ENCODE results near the gene MRPL55. TPM values are rescaled to one million over a fixed set of nuclear protein-coding genes. Genes with fewer than 3 reads are reported as not detected.
A peak's percentile ranks its signal among the peaks of the same experiment; 100 is the strongest.

MRPL55 gene
- total RNA-seq, 1 donor from 2014 or later: 61.7 TPM

- intact Hi-C loops (cut with micrococcal nuclease): loop anchor here (10.0 kb wide), 1 partner anchor 316 kb away; no protein-coding TSS in a partner anchor
- Mint-ChIP-seq H3K36me3 (ENCODE audit: low read depth) (peaks cover 25% of the 10 kb centered on the region), H3K4me1 (ENCODE audit: low read depth) (peaks cover 27% of the 10 kb centered on the region), H3K27ac (peak overlapping the region; percentile 81), H3K4me3 (peak overlapping the region; percentile 88), H3K27me3 (ENCODE audit: insufficient read depth) (no peaks in the 10 kb centered on the region), H3K9me3 (no peaks in the 10 kb centered on the region)
- no peak for DNase-seq (ENCODE audit: low spot score)
Measured at GRCh38 chr1:228081144-228081543, 28.0 kb downstream of the MRPL55 start.

DNA sequence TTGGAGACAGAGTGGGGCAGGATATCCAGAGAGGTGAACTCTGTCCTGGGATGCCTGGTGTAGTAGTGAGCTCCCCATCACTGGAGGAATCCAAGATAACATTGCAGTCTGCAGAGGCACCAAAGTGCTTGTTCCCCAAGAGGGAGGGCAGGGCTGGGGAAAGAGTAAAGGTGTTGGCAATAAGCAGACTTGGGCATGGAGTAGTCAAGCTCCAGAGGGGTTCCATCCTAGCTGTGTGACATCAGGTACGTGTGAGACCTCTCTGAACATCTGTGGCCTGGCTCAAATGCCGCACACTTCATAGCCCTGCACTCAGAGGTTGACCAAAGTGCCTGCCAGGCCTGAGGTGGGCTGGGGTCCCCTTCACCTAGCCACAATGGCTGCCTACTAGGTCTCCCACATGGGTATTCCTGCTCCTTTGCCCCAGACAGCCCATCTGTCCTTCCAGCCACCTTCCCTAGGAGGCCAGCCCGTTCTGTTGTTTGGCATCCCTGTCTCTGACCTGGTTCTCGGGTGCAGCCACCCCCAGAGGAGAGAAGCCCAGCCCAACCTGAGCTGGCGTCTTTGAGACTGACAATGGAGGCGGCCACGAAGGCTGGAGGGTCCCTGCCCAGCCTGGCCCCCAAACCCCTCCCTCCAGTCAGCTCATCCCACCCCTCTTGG, 29.4 kb downstream of the MRPL55 start:
- peak overlapping the region; percentile 25 for H3K4me3 Mint-ChIP-seq
- H3K9me3 Mint-ChIP-seq: no peaks in the 10 kb centered on the region
- H3K27me3 Mint-ChIP-seq (ENCODE audit: insufficient read depth): no peaks in the 10 kb centered on the region
- DNase-seq (ENCODE audit: low spot score): no peak
- H3K27ac Mint-ChIP-seq: no peak overlapping the region
- peaks cover 13% of the 10 kb centered on the region for H3K4me1 Mint-ChIP-seq (ENCODE audit: low read depth)
- H3K36me3 Mint-ChIP-seq (ENCODE audit: low read depth): peaks cover 18% of the 10 kb centered on the region
- intact Hi-C loops (cut with micrococcal nuclease): loop anchor here (10.0 kb wide), 1 partner anchor 315 kb away; no protein-coding TSS in a partner anchor

GRCh38 chr1:228079013-228079412, 30.1 kb downstream of the MRPL55 start:
- DNase-seq (ENCODE audit: low spot score): no peak
- Mint-ChIP-seq H3K9me3 (no peaks in the 10 kb centered on the region), H3K27ac (no peak overlapping the region), H3K27me3 (ENCODE audit: insufficient read depth) (no peaks in the 10 kb centered on the region), H3K4me3 (no peak overlapping the region), H3K4me1 (ENCODE audit: low read depth) (peaks cover 6% of the 10 kb centered on the region), H3K36me3 (ENCODE audit: low read depth) (peaks cover 12% of the 10 kb centered on the region)
- intact Hi-C loops (cut with micrococcal nuclease): no loop called here

GRCh38 chr1:228077565-228078330, 31.4 kb downstream of the MRPL55 start:
- no peak for DNase-seq (ENCODE audit: low spot score)
- Mint-ChIP-seq H3K4me3 (no peak overlapping the region), H3K36me3 (ENCODE audit: low read depth) (peaks cover 5% of the 10 kb centered on the region), H3K27me3 (ENCODE audit: insufficient read depth) (no peaks in the 10 kb centered on the region), H3K9me3 (no peaks in the 10 kb centered on the region), H3K27ac (no peak overlapping the region), H3K4me1 (ENCODE audit: low read depth) (peaks cover 4% of the 10 kb centered on the region)
- intact Hi-C loops (cut with micrococcal nuclease): no loop called here

DNA sequence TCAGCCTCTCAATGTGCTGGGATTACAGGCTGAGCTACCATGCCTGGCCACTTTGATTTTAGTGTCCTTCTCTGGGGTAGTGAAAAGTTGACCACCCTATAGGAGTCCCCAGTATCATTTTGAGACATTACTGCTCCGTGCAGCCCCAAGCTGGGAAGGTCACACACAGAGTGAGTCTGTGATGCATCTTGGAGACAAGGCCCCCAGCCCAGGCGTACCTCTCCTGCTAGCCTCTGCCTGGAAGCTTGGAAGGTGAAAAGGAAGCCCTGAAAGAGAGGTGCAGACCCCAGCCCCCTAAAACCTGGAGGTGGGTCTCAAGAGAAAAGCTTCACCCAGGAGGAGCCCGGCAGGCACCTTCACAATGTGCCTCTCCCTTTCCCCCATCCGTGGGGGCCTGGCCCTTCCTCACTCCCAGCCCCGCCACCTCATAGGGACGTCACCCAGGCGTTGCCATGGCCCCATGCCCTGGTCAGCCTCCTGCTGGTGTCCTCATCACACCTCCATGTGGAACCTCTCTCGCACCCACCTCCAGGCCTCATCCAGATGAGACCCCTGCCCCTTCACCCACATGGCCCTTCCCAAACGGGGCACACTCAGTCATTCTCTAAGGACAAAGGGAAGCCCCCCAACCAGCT, 32.2 kb downstream of the MRPL55 start:
- H3K36me3 Mint-ChIP-seq (ENCODE audit: low read depth): peaks cover 5% of the 10 kb centered on the region
- no peak overlapping the region for H3K4me3 Mint-ChIP-seq
- DNase-seq (ENCODE audit: low spot score): no peak
- H3K27me3 Mint-ChIP-seq (ENCODE audit: insufficient read depth): no peaks in the 10 kb centered on the region
- intact Hi-C loops (cut with micrococcal nuclease): no loop called here
- no peaks in the 10 kb centered on the region for H3K9me3 Mint-ChIP-seq
- H3K4me1 Mint-ChIP-seq (ENCODE audit: low read depth): peaks cover 4% of the 10 kb centered on the region
- no peak overlapping the region for H3K27ac Mint-ChIP-seq

- Mint-ChIP-seq H3K27me3 (ENCODE audit: insufficient read depth) (no peaks in the 10 kb centered on the region), H3K4me1 (ENCODE audit: low read depth) (no peaks in the 10 kb centered on the region), H3K9me3 (no peaks in the 10 kb centered on the region), H3K36me3 (ENCODE audit: low read depth) (peaks cover 1% of the 10 kb centered on the region), H3K27ac (no peak overlapping the region), H3K4me3 (no peak overlapping the region)
- no peak for DNase-seq (ENCODE audit: low spot score)
- intact Hi-C loops (cut with micrococcal nuclease): no loop called here
Measured at GRCh38 chr1:228075801-228076271, 33.3 kb downstream of the MRPL55 start.

GRCh38 chr1:228074954-228075730, 34.0 kb downstream of the MRPL55 start:
- Mint-ChIP-seq H3K27ac (no peak overlapping the region), H3K27me3 (ENCODE audit: insufficient read depth) (no peaks in the 10 kb centered on the region), H3K9me3 (no peaks in the 10 kb centered on the region), H3K4me3 (no peak overlapping the region), H3K4me1 (ENCODE audit: low read depth) (no peaks in the 10 kb centered on the region), H3K36me3 (ENCODE audit: low read depth) (peaks cover 1% of the 10 kb centered on the region)
- intact Hi-C loops (cut with micrococcal nuclease): no loop called here
- DNase-seq (ENCODE audit: low spot score): no peak

GRCh38 chr1:228073857-228074545, 35.1 kb downstream of the MRPL55 start:
- H3K27me3 Mint-ChIP-seq (ENCODE audit: insufficient read depth): no peaks in the 10 kb centered on the region
- H3K9me3 Mint-ChIP-seq: no peaks in the 10 kb centered on the region
- no peak for DNase-seq (ENCODE audit: low spot score)
- H3K27ac Mint-ChIP-seq: no peak overlapping the region
- no peaks in the 10 kb centered on the region for H3K4me1 Mint-ChIP-seq (ENCODE audit: low read depth)
- intact Hi-C loops (cut with micrococcal nuclease): no loop called here
- H3K36me3 Mint-ChIP-seq (ENCODE audit: low read depth): no peaks in the 10 kb centered on the region
- H3K4me3 Mint-ChIP-seq: no peak overlapping the region

DNA sequence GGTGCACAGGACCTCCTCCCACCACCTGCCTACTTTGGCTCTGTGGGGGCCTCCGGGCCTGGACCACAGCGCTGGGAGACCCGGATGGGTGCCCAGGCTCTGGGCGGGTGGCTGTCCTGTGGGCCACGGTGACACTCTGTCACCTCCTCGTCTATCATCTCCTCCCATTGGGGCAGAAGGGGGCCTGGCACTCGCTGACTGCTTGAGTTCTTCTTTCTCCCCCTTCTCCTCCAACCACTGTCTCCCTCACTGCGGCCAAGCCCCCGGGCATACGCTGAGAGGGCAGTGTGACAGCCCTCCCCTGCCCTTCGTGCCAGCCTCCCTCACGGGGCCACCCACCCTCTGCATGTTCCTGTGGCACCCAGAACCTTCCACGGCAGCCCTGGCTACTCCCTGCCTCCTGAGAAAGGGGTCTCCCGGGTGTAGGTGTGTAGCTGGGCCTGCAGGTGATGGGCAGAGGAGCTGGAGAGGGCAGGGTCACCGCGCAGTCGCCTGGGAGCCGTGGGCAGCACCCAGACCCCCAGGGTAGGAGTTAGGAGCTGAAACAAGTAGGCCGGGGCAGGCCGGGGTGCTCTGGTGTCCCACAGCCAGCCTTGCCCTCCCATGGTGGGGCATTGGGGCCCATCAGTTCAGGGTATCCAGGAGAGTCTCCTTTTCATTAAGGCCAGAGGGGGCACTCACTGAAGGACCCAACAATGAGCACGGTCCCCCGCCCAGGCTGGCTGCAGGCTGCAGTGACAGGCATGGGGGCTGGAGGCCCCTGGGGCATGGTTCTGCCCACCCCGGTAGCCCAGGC, 35.8 kb downstream of the MRPL55 start:
- no peaks in the 10 kb centered on the region for H3K9me3 Mint-ChIP-seq
- no peaks in the 10 kb centered on the region for H3K27me3 Mint-ChIP-seq (ENCODE audit: insufficient read depth)
- H3K36me3 Mint-ChIP-seq (ENCODE audit: low read depth): no peaks in the 10 kb centered on the region
- H3K4me3 Mint-ChIP-seq: no peak overlapping the region
- DNase-seq (ENCODE audit: low spot score): no peak
- H3K27ac Mint-ChIP-seq: no peak overlapping the region
- intact Hi-C loops (cut with micrococcal nuclease): no loop called here
- no peaks in the 10 kb centered on the region for H3K4me1 Mint-ChIP-seq (ENCODE audit: low read depth)

GRCh38 chr1:228072658-228073043, 36.4 kb downstream of the MRPL55 start:
- Mint-ChIP-seq H3K27ac (no peak overlapping the region), H3K27me3 (ENCODE audit: insufficient read depth) (no peaks in the 10 kb centered on the region), H3K36me3 (ENCODE audit: low read depth) (no peaks in the 10 kb centered on the region), H3K4me3 (no peak overlapping the region), H3K4me1 (ENCODE audit: low read depth) (no peaks in the 10 kb centered on the region), H3K9me3 (no peaks in the 10 kb centered on the region)
- no peak for DNase-seq (ENCODE audit: low spot score)
- intact Hi-C loops (cut with micrococcal nuclease): no loop called here

DNA sequence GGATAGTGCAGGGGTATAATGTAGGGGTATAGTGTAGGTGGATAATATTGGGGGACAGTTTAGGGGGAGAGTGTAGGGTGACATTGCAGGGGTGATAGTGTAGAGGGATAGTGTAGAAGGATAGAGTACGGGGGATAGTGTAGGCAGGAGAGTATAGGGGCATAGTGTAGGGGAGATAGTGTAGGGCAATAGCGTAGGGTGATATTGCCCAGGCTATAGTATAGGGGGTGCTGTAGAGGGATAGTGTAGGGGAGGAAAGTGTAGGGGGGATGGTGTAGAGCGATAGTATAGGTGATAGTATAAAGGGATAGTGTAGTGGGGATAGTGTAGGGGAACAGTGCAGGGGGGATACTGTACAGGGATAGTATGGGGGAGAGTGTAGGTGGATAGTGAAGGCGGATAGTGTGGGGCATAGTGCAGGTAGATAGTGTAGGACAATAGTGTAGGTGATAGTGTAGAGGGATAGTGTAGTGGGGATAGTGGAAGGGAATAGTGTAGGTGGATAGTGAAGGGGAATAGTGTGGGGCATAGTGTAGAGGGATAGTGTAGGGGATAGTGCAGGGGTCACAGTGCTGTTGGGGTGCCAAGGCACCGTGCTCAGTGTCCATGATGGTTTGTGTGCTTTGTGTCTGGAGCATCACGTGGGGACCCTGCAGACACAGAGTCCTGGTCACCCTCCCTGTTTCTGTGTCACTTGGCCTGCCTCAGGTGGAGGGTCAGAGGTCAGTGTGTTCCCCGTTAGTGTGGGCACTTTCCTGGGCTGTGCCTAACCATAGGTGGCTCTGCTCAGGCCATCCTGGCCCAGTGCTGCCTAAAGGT, 37.1 kb downstream of the MRPL55 start:
- Mint-ChIP-seq H3K4me1 (ENCODE audit: low read depth) (no peaks in the 10 kb centered on the region), H3K27me3 (ENCODE audit: insufficient read depth) (no peaks in the 10 kb centered on the region), H3K9me3 (no peaks in the 10 kb centered on the region), H3K27ac (no peak overlapping the region), H3K4me3 (no peak overlapping the region), H3K36me3 (ENCODE audit: low read depth) (no peaks in the 10 kb centered on the region)
- no peak for DNase-seq (ENCODE audit: low spot score)
- intact Hi-C loops (cut with micrococcal nuclease): no loop called here
